BJ (cell line): ENCODE measurements around the gene OTOGL. TPM values are rescaled to one million over a fixed set of nuclear protein-coding genes. Genes with fewer than 3 reads are reported as not detected.

Experiments
- CTCF ChIA-PET: fragments of 350-600 bp; formaldehyde crosslinking; extraction: SDS; loops from one replicate; lab custom pipeline; 2021; ENCODE audit warnings: antibody characterized with exemption, inconsistent platforms; lab: Yijun Ruan, JAX
- POLR2A ChIA-PET: fragments of 300-600 bp; sonication (Branson Sonifier 250); formaldehyde crosslinking; extraction: SDS; loops from one replicate; lab custom pipeline; 2021; ENCODE audit warnings: antibody characterized with exemption; lab: Charles Lee
- DNase-seq: peaks from one replicate; pipeline ENCODE4 v3.0.0-alpha.2; 2011; ENCODE audit warnings: low read depth
- H3K27me3 ChIP-seq: 2 replicates; pipeline ENCODE4 v1.6.0; 2011; ENCODE audit warnings: low read length; ENCODE audit not compliant: control insufficient read depth, insufficient read depth
- H3K36me3 ChIP-seq: 2 replicates; pipeline ENCODE4 v1.5.1; 2011; ENCODE audit warnings: low read length; ENCODE audit not compliant: control insufficient read depth, insufficient read depth
- H3K4me3 ChIP-seq: 2 replicates; pipeline ENCODE4 v1.5.1; 2011; ENCODE audit warnings: low read depth, mild to moderate bottlenecking, control low read depth, low read length
- polyA plus RNA-seq: library from polyadenylated mRNA; depleted of rRNA; stranded (reverse); fragments of >200 nt; gene quantifications from 2 replicates; pipeline ENCODE4 v1.2.3, GENCODE V29; 2011
- TF ChIP-seq, protein P1 (sequence below): IDR thresholded peaks from 2 replicates; pipeline ENCODE4 v1.5.1; 2011; ENCODE audit warnings: low read depth, mild to moderate bottlenecking, control low read depth, inconsistent platforms, low read length, moderate library complexity; ENCODE audit not compliant: insufficient read depth

Gene OTOGL
- polyA plus RNA-seq, 1 experiment, result 0.10 TPM

GRCh38 chr12:80156306-80156705, 57.0 kb downstream of the OTOGL start:
- CTCF ChIA-PET, result no interaction called here
- Histone ChIP-seq H3K27me3 (no peaks in the 10 kb centered on the region), H3K4me3 (no peak overlapping the region), H3K36me3 (no peaks in the 10 kb centered on the region)
- POLR2A ChIA-PET, result no interaction called here
- TF ChIP-seq, protein P1, sequence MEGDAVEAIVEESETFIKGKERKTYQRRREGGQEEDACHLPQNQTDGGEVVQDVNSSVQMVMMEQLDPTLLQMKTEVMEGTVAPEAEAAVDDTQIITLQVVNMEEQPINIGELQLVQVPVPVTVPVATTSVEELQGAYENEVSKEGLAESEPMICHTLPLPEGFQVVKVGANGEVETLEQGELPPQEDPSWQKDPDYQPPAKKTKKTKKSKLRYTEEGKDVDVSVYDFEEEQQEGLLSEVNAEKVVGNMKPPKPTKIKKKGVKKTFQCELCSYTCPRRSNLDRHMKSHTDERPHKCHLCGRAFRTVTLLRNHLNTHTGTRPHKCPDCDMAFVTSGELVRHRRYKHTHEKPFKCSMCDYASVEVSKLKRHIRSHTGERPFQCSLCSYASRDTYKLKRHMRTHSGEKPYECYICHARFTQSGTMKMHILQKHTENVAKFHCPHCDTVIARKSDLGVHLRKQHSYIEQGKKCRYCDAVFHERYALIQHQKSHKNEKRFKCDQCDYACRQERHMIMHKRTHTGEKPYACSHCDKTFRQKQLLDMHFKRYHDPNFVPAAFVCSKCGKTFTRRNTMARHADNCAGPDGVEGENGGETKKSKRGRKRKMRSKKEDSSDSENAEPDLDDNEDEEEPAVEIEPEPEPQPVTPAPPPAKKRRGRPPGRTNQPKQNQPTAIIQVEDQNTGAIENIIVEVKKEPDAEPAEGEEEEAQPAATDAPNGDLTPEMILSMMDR, result no peak
- DNase-seq, result no peak

- Histone ChIP-seq H3K27me3 (no peaks in the 10 kb centered on the region), H3K4me3 (no peak overlapping the region), H3K36me3 (no peaks in the 10 kb centered on the region)
- TF ChIP-seq, protein P1, result no peak
- no peak for DNase-seq
- CTCF ChIA-PET, result interaction anchor here (1.1 kb wide), 1 partner anchor 9 kb away, joined by 3 read pairs; no protein-coding TSS in a partner anchor
- POLR2A ChIA-PET, result no interaction called here
These were observed 58.3 kb downstream of the OTOGL start for GRCh38 chr12:80157645-80158044.

DNA sequence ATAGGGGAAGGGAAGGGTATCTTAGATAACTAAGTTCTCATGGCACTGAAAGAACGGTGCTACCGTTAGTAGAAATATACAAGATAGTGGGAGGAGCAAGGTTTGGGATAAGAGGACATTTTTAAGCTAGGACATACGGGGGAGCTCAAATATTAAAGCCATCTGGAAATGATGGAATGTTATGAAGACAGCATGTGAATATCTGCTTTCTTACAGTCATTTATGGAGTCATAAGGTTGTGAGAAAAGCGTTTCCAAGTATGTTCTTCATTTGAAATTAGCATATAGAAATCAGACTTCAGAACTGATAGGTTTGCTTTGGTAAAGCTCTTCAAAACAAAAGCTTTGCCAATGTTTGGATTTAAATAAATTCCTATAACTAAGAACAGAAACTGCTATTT, 62.3 kb downstream of the OTOGL start:
- DNase-seq, result no peak

GRCh38 chr12:80162177-80162576, 62.8 kb downstream of the OTOGL start:
- CTCF ChIA-PET, result interaction anchor here (0.8 kb wide), 1 partner anchor 44 kb away, joined by 3 read pairs; no protein-coding TSS in a partner anchor
- Histone ChIP-seq H3K36me3 (no peaks in the 10 kb centered on the region), H3K27me3 (no peaks in the 10 kb centered on the region), H3K4me3 (no peak overlapping the region)
- no peak for DNase-seq
- POLR2A ChIA-PET, result no interaction called here
- TF ChIP-seq, protein P1, result no peak

More for the DNA sequence above, 62.3 kb downstream of the OTOGL start:
- ChIA-PET CTCF (interaction anchor here (0.5 to 0.8 kb wide), 2 partner anchors 43 to 217 kb away, joined by 3 read pairs; no protein-coding TSS in a partner anchor), POLR2A (no interaction called here)
- no peaks in the 10 kb centered on the region for H3K27me3 ChIP-seq
- H3K36me3 ChIP-seq, result no peaks in the 10 kb centered on the region
- no peak overlapping the region for H3K4me3 ChIP-seq
- TF ChIP-seq, protein P1, result no peak

GRCh38 chr12:80165746-80166145, 66.4 kb downstream of the OTOGL start:
- no peak for DNase-seq
- no peak overlapping the region for H3K4me3 ChIP-seq

More at GRCh38 chr12:80165746-80166145, 66.4 kb downstream of the OTOGL start:
- ChIA-PET CTCF (interaction anchor here (0.9 kb wide), 1 partner anchor 21 kb away, joined by 3 read pairs; no protein-coding TSS in a partner anchor), POLR2A (no interaction called here)
- TF ChIP-seq, protein P1, result no peak
- Histone ChIP-seq H3K36me3 (no peaks in the 10 kb centered on the region), H3K27me3 (no peaks in the 10 kb centered on the region)
